ENCODE results near the gene R3HDM1.
A peak's percentile ranks its signal among the peaks of the same experiment; 100 is the strongest.

The R3HDM1 gene

GRCh38 chr2:135728064-135728743 is 196.9 kb downstream of the R3HDM1 start:
- DNase-seq, result no peak

- DNase-seq, result no peak
Measured at GRCh38 chr2:135732561-135732960, 201.3 kb downstream of the R3HDM1 start.

GRCh38 chr2:135733045-135733444 is 201.8 kb downstream of the R3HDM1 start:
- no peak for DNase-seq

- no peak for DNase-seq
Measured at GRCh38 chr2:135736546-135736945, 205.3 kb downstream of the R3HDM1 start.

- DNase-seq, result no peak
Measured at GRCh38 chr2:135740206-135740605, 208.9 kb downstream of the R3HDM1 start.

GRCh38 chr2:135741043-135741394 is 209.7 kb downstream of the R3HDM1 start:
- DNase-seq, result no peak

GRCh38 chr2:135741395-135742324 is 210.4 kb downstream of the R3HDM1 start, which contains the start of gene UBXN4:
UBXN4 (plus strand) TSS chr2:135741855; CDS start chr2:135741930, 75 bp downstream.
- peak; percentile 92 for DNase-seq

- DNase-seq, result no peak
Measured at GRCh38 chr2:135742325-135742757, 211.1 kb downstream of the R3HDM1 start.

- DNase-seq, result no peak
Measured at GRCh38 chr2:135743860-135744259, 212.6 kb downstream of the R3HDM1 start.

- no peak for DNase-seq
Measured at GRCh38 chr2:135744760-135745314, 213.6 kb downstream of the R3HDM1 start.

- DNase-seq, result no peak
Measured at GRCh38 chr2:135745545-135745944, 214.3 kb downstream of the R3HDM1 start.

GRCh38 chr2:135755573-135755972 is 224.3 kb downstream of the R3HDM1 start:
- DNase-seq, result no peak

- no peak for DNase-seq
Measured at GRCh38 chr2:135756692-135757091, 225.4 kb downstream of the R3HDM1 start.

- DNase-seq, result no peak
Measured at GRCh38 chr2:135762022-135762421, 230.7 kb downstream of the R3HDM1 start.

GRCh38 chr2:135762530-135762929 is 231.2 kb downstream of the R3HDM1 start:
- DNase-seq, result no peak

GRCh38 chr2:135768863-135769262 is 237.6 kb downstream of the R3HDM1 start:
- DNase-seq, result no peak

GRCh38 chr2:135773319-135773718 is 242.0 kb downstream of the R3HDM1 start:
- DNase-seq, result no peak

GRCh38 chr2:135773917-135774316 is 242.6 kb downstream of the R3HDM1 start:
- DNase-seq, result no peak
